H1 (cell line): ENCODE data around the gene MAGI1. TPM values are rescaled to one million over a fixed set of nuclear protein-coding genes. Genes with fewer than 3 reads are reported as not detected.

ENCODE experiments used
- CTCF ChIA-PET: fragments of 300-600 bp; sonication (Branson Sonifier 250); formaldehyde crosslinking; loops from one replicate; lab custom pipeline; 2021; ENCODE audit not compliant: partially characterized antibody; lab: Charles Lee
- POLR2A ChIA-PET: fragments of 300-600 bp; sonication (Branson Sonifier 250); formaldehyde crosslinking; loops from one replicate; lab custom pipeline; 2021; ENCODE audit warnings: inconsistent platforms; ENCODE audit not compliant: partially characterized antibody; lab: Charles Lee
- DNase-seq, 2 experiments: peaks; one replicate each; pipeline versions ENCODE4 v3.0.0 to v3.0.0-alpha.2; 2010 to 2022; ENCODE audit warnings: low spot score in 2 of 2, low read depth in 1 of 2, mixed read lengths in 1 of 2
- FAIRE-seq: peaks from 2 replicates; lab custom pipeline; 2011; peaks lifted over from hg19 to GRCh38; lab: Jason Lieb, UNC
- H2AFZ ChIP-seq: 2 replicates; pipeline ENCODE4 v1.8.1; 2012; ENCODE audit warnings: low read length, inconsistent platforms
- H2AK5ac ChIP-seq: 2 replicates; pipeline ENCODE4 v1.6.1; 2013; ENCODE audit warnings: low read depth, low read length
- H2BK120ac ChIP-seq: replicated peaks from 2 replicates; pipeline ENCODE3; 2013; ENCODE audit warnings: low read depth, low read length, inconsistent platforms
- H2BK12ac ChIP-seq: 2 replicates; pipeline ENCODE4 v1.6.1; 2013; ENCODE audit warnings: low read depth, low read length
- H2BK15ac ChIP-seq: 2 replicates; pipeline ENCODE4 v1.6.1; 2013; ENCODE audit warnings: low read length
- H2BK20ac ChIP-seq: 2 replicates; pipeline ENCODE4 v1.6.1; 2013; ENCODE audit warnings: low read length
- H2BK5ac ChIP-seq: 2 replicates; pipeline ENCODE4 v1.6.1; 2013; ENCODE audit warnings: low read depth, low read length
- H3K14ac ChIP-seq: 2 replicates; pipeline ENCODE4 v1.6.1; 2013; ENCODE audit warnings: inconsistent platforms; ENCODE audit not compliant: insufficient read length
- H3K18ac ChIP-seq: 2 replicates; pipeline ENCODE4 v1.6.1; 2013; ENCODE audit warnings: low read length; ENCODE audit errors: extremely low read depth
- H3K23ac ChIP-seq: 2 replicates; pipeline ENCODE4 v1.6.1; 2013; ENCODE audit warnings: inconsistent platforms; ENCODE audit not compliant: insufficient read length
- H3K23me2 ChIP-seq: 2 replicates; pipeline ENCODE4 v1.6.1; 2013; ENCODE audit warnings: low read depth, low read length
- H3K27ac ChIP-seq: 2 replicates; pipeline ENCODE4 v1.6.1; 2011; ENCODE audit warnings: low read depth, low read length, inconsistent platforms
- H3K27me3 ChIP-seq, 4 experiments: replicated peaks in 1 of 4; 1 replicate in 1 of 4; 2 replicates in 3 of 4; pipeline versions ENCODE4 v1.6.1 to v1.8.1; 2011 to 2013; ENCODE audit warnings: low read length in 3 of 4, mild to moderate bottlenecking in 3 of 4, inconsistent platforms in 2 of 4, mixed read lengths in 2 of 4, moderate library complexity in 1 of 4; ENCODE audit not compliant: control insufficient read depth in 3 of 4, insufficient read depth in 3 of 4; ENCODE audit errors: extremely low read depth in 1 of 4
- H3K36me3 ChIP-seq, 4 experiments: 2 replicates each; pipeline versions ENCODE4 v1.6.1 to v1.8.1; 2011 to 2013; ENCODE audit warnings: mild to moderate bottlenecking in 4 of 4, low read length in 3 of 4, moderate library complexity in 2 of 4, control low read depth in 1 of 4, inconsistent platforms in 1 of 4; ENCODE audit not compliant: insufficient read depth in 4 of 4, control insufficient read depth in 2 of 4
- H3K4ac ChIP-seq: replicated peaks from 2 replicates; pipeline ENCODE3; 2013; ENCODE audit warnings: low read length, low read depth, mixed read lengths, inconsistent platforms; ENCODE audit not compliant: insufficient read length
- H3K4me1 ChIP-seq, 4 experiments: replicated peaks in 1 of 4; 1 replicate in 1 of 4; 2 replicates in 3 of 4; pipeline versions ENCODE4 v1.6.1 to v1.8.1; 2011 to 2013; ENCODE audit warnings: low read length in 3 of 4, inconsistent platforms in 2 of 4, mixed read lengths in 1 of 4; ENCODE audit not compliant: insufficient read depth in 4 of 4, control insufficient read depth in 3 of 4
- H3K4me2 ChIP-seq, 2 experiments: 2 replicates each; pipeline versions ENCODE4 v1.6.1 to v1.8.1; 2011 to 2013; ENCODE audit warnings: low read depth in 2 of 2, low read length in 2 of 2, control low read depth in 1 of 2, inconsistent platforms in 1 of 2, mild to moderate bottlenecking in 1 of 2; ENCODE audit not compliant: insufficient read depth in 1 of 2
- H3K4me3 ChIP-seq, 4 experiments: fragments of 200-600, 300-600 bp in 1 of 4; sonication (generic), shearing (Covaris generic), sonication (Bioruptor Twin) in 1 of 4; 2 replicates each; pipeline versions ENCODE4 v1.5.1 to v1.8.1; 2011 to 2016; ENCODE audit warnings: low read length in 4 of 4, low read depth in 3 of 4, control low read depth in 2 of 4, inconsistent platforms in 2 of 4, mild to moderate bottlenecking in 2 of 4, mixed read lengths in 1 of 4, moderate library complexity in 1 of 4; ENCODE audit not compliant: insufficient read depth in 2 of 4; ENCODE audit errors: extremely low read depth in 1 of 4
- H3K56ac ChIP-seq: replicated peaks from 2 replicates; pipeline ENCODE3; 2013; ENCODE audit warnings: low read depth, mild to moderate bottlenecking, mixed read lengths, low read length, inconsistent platforms; ENCODE audit not compliant: insufficient read length
- H3K79me1 ChIP-seq: 2 replicates; pipeline ENCODE4 v1.6.1; 2013; ENCODE audit warnings: low read depth, low read length, control low read depth
- H3K79me2 ChIP-seq, 2 experiments: 2 replicates each; pipeline versions ENCODE4 v1.6.1 to v1.8.1; 2012 to 2013; ENCODE audit warnings: low read length in 2 of 2, mild to moderate bottlenecking in 2 of 2, inconsistent platforms in 1 of 2; ENCODE audit not compliant: insufficient read depth in 2 of 2, control insufficient read depth in 1 of 2
- H3K9ac ChIP-seq, 4 experiments: replicated peaks in 1 of 4; 1 replicate in 1 of 4; 2 replicates in 3 of 4; pipeline versions ENCODE4 v1.6.1 to v1.8.1; 2011 to 2013; ENCODE audit warnings: low read depth in 3 of 4, low read length in 3 of 4, control low read depth in 2 of 4, mild to moderate bottlenecking in 2 of 4, moderate library complexity in 2 of 4, inconsistent platforms in 1 of 4; ENCODE audit errors: extremely low read depth in 1 of 4
- H3K9me3 ChIP-seq, 2 experiments: 2 replicates each; pipeline versions ENCODE4 v1.6.1 to v1.8.1; 2012 to 2013; ENCODE audit warnings: mild to moderate bottlenecking in 2 of 2, moderate library complexity in 2 of 2, control low read depth in 1 of 2, inconsistent platforms in 1 of 2, low read depth in 1 of 2, low read length in 1 of 2, mixed read lengths in 1 of 2; ENCODE audit not compliant: insufficient read depth in 2 of 2
- H4K20me1 ChIP-seq, 2 experiments: replicated peaks in 1 of 2; 2 replicates each; pipeline versions ENCODE3 to v1.8.1; 2011 to 2013; ENCODE audit warnings: inconsistent platforms in 2 of 2, low read length in 2 of 2, mild to moderate bottlenecking in 1 of 2; ENCODE audit not compliant: insufficient read depth in 2 of 2, control insufficient read depth in 1 of 2
- H4K5ac ChIP-seq: 2 replicates; pipeline ENCODE4 v1.6.1; 2013; ENCODE audit warnings: low read length, low read depth, mixed read lengths, inconsistent platforms; ENCODE audit not compliant: insufficient read length
- H4K8ac ChIP-seq: 2 replicates; pipeline ENCODE4 v1.8.0; 2013; ENCODE audit warnings: mild to moderate bottlenecking, moderate library complexity, low read length, inconsistent platforms; ENCODE audit not compliant: insufficient read depth; ENCODE audit errors: extremely low read depth
- H4K91ac ChIP-seq: replicated peaks from 2 replicates; pipeline ENCODE3; 2013; ENCODE audit warnings: low read length, mixed read lengths, inconsistent platforms; ENCODE audit not compliant: insufficient read length
- ATF2 ChIP-seq: IDR thresholded peaks from 2 replicates; pipeline ENCODE4 v1.6.1; 2012; ENCODE audit warnings: low read length, inconsistent platforms
- GABPA ChIP-seq: IDR thresholded peaks from 2 replicates; pipeline ENCODE4 v1.6.1; 2011; ENCODE audit warnings: mild to moderate bottlenecking, low read length, moderate library complexity, borderline replicate concordance; ENCODE audit not compliant: insufficient read depth
- MAFK ChIP-seq: IDR thresholded peaks from 2 replicates; pipeline ENCODE4 v1.6.1; 2012; ENCODE audit warnings: low read depth, mild to moderate bottlenecking, improper control_type of control experiment, low read length
- NANOG ChIP-seq: IDR thresholded peaks from 2 replicates; pipeline ENCODE4 v1.6.1; 2011; ENCODE audit warnings: low read length, low read depth, mild to moderate bottlenecking, inconsistent platforms; ENCODE audit not compliant: insufficient read depth, poor library complexity, severe bottlenecking
- POLR2AphosphoS5 ChIP-seq: IDR thresholded peaks from 2 replicates; pipeline ENCODE4 v1.6.1; 2011; ENCODE audit warnings: low read depth, low read length
- SAP30 ChIP-seq: fragments of 300-600 bp; sonication (generic); IDR thresholded peaks from 2 replicates; pipeline ENCODE4 v1.7.1; 2012; ENCODE audit warnings: low read length, moderate library complexity, mild to moderate bottlenecking, inconsistent platforms; ENCODE audit not compliant: insufficient read depth, insufficient replicate concordance
- SIN3A ChIP-seq, 2 experiments: IDR thresholded peaks in 1 of 2; conservative IDR thresholded peaks in 1 of 2; 2 replicates each; pipeline ENCODE4 v1.6.1; 2011 to 2012; ENCODE audit warnings: low read length in 2 of 2, improper control_type of control experiment in 1 of 2, low read depth in 1 of 2, mild to moderate bottlenecking in 1 of 2
- SRF ChIP-seq: IDR thresholded peaks from 2 replicates; pipeline ENCODE4 v1.6.1; 2011; ENCODE audit warnings: mild to moderate bottlenecking, low read depth, low read length, moderate library complexity
- WGBS, 2 experiments: shearing (Covaris generic) in 1 of 2; methylation state at CpG; one replicate each; pipeline versions ENCODE4 v1.1.6 to v1.1.7; 2013 to 2015; ENCODE audit warnings: low lambda C conversion rate in 2 of 2, mixed read lengths in 2 of 2, inconsistent platforms in 1 of 2, low coverage in 1 of 2, missing lambda C conversion rate in 1 of 2; ENCODE audit not compliant: insufficient replicate concordance in 2 of 2, insufficient coverage in 1 of 2, insufficient read length in 1 of 2; ENCODE audit errors: extremely low coverage in 1 of 2, missing lambda C conversion rate in 1 of 2; 5-methylcytosine and 5-hydroxymethylcytosine counted together
- polyA plus RNA-seq, 7 experiments: library from polyadenylated mRNA; depleted of rRNA in 3 of 7; stranded (reverse) in 5 of 7; unstranded in 2 of 7; fragments of >200 nt in 5 of 7; fragments of 200-250 nt in 2 of 7; gene quantifications; 1 replicate in 5 of 7; 2 replicates in 1 of 7; 4 replicates in 1 of 7; pipeline versions ENCODE4 v1.2.1 to v1.2.3, GENCODE V29; 2011 to 2013; ENCODE audit warnings: missing spikeins in 2 of 7, mixed read lengths in 2 of 7
- total RNA-seq: library from RNA; stranded (reverse); fragmentation: NEBNext Ultra II Directional; extraction: Animal tissue kit (Norgen Biotek cat#: 25700); gene quantifications from 2 replicates; pipeline ENCODE4 v1.2.1, GENCODE V29; 2021

The MAGI1 gene
- total and polyA plus RNA-seq, 2 of the 8 experiments (the other 6 are each of a cell fraction or from before 2014, with no cell fraction given), result 19.8 to 78.0 TPM

- Histone ChIP-seq H3K27ac (peak overlapping the region; percentile 31; the same call in 1 of the 2 replicates), H4K8ac (peak overlapping the region; percentile 95), H3K4ac (peak overlapping the region; percentile 44), H2AK5ac (peak overlapping the region; percentile 58; the same call in 1 of the 2 replicates), H3K36me3 (peaks cover 0 to 3% (median 0%) of the 10 kb centered on the region in 4 experiments; a peak in 1 of 8 replicates), H3K9me3 (no peaks in the 10 kb centered on the region), H3K9ac (peak overlapping the region; percentile 64 to 91 (median 66)), H3K79me1 (peaks cover 7% of the 10 kb centered on the region; the same call in 1 of the 2 replicates), H3K56ac (peak overlapping the region; percentile 22), H4K91ac (peak overlapping the region; percentile 63), H3K23me2 (peaks cover 16% of the 10 kb centered on the region), H2AFZ (peak overlapping the region; percentile 14; the same call in 1 of the 2 replicates), H3K4me2 (peak overlapping the region; percentile 93 to 97), H2BK20ac (peak overlapping the region; percentile 40; the same call in 1 of the 2 replicates), H3K4me1 (peaks cover 12 to 30% (median 23%) of the 10 kb centered on the region in 4 experiments), H2BK120ac (peak overlapping the region; percentile 56), H2BK5ac (peak overlapping the region; percentile 92), H4K20me1 (peaks cover 2 to 3% of the 10 kb centered on the region in 2 experiments), H3K27me3 (no peaks in the 10 kb centered on the region), H3K4me3 (peak overlapping the region; percentile 73 to 93 (median 82)), H3K18ac (peak overlapping the region; percentile 76), H2BK15ac (0 out of 2 replicates have a peak overlapping the region, but pooled peaks have one; percentile 10), H3K14ac (no peak overlapping the region), H4K5ac (peak overlapping the region; percentile 13), H3K79me2 (peaks cover 0 to 58% of the 10 kb centered on the region in 2 experiments; a peak in 3 of 4 replicates), H2BK12ac (peak overlapping the region; percentile 96), H3K23ac (no peak overlapping the region)
- DNase-seq, result peak; percentile 39 to 66
- ChIA-PET POLR2A (interaction anchor here (0.7 to 2.2 kb wide), 16 partner anchors 8 to 240 kb away, joined by 3 to 9 read pairs (median 3); no protein-coding TSS in a partner anchor), CTCF (interaction anchor here (0.7 to 2.6 kb wide), 22 partner anchors 10 to 305 kb away, joined by 3 to 16 read pairs (median 4); no protein-coding TSS in a partner anchor)
- peak; percentile 28 for FAIRE-seq
- 1% methylated on average over 33 of the region's 33 CpGs; no CpG with 5 or more reads in 1 of the 2 experiments for WGBS, 2 experiments
- TF ChIP-seq SAP30 (peak; percentile 77), NANOG (no peak), GABPA (no peak), MAFK (no peak), ATF2 (no peak), SIN3A (conservative IDR thresholded peaks at IDR 0.05 in 1 of 2, IDR thresholded peaks at IDR 0.05 in 1 of 2; ENCODE audit: low read depth in 1 of 2, low read length in 2 of 2) (0 out of 4 replicates have a peak, but pooled peaks of 1 of the 2 experiments have one; percentile 66), SRF (no peak), POLR2AphosphoS5 (peak; percentile 46)
Observed at GRCh38 chr3:66037330-66037985, 1.3 kb downstream of the MAGI1 start.
